Myocyte (in vitro differentiated cells): ENCODE measurements around the gene POLG. TPM values are rescaled to one million over a fixed set of nuclear protein-coding genes. Genes with fewer than 3 reads are reported as not detected.

Source experiments
- DNase-seq: peaks from one replicate; pipeline ENCODE4 v3.0.0-alpha.2; 2012; ENCODE audit warnings: low read depth
- total RNA-seq: library from RNA; depleted of rRNA; stranded (reverse); fragments of >200 nt; gene quantifications from 2 replicates; pipeline ENCODE4 v1.2.3, GENCODE V29; 2014

Gene POLG
- total RNA-seq, 1 donor from 2014 or later: 113 TPM

DNA sequence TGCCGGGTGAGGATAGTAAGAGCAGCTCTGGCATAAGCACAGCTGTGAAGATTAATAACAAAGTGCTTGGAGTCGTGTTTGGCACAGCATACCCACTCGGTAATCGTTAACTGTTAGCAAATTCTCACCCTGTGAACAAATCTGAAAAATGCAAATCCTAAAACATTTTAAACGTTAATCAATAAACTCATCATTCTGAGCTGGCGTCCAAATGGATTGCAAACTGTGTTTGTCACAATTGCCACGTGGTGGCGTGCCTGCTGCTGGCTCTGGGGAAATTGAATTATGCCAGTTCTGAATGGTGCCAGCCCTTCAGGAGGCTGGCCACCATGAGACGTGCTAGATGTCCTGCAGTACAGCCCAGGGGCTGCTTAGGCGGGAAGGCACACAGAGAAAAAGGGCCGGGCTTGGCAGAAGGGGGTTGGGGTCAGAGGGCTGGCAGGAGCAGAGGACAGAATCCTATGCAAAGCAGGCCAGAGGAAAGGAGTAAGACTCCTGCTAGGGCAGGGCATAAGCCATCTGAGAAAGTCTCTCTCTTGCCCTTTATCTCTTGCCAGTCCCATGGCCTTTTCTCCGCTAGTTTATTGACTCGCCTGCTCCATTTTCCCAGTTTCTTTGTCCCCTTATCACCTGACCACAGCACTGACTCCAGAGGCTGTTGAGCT is 22.1 kb upstream of the POLG start:
- peak; percentile 30 for DNase-seq

DNA sequence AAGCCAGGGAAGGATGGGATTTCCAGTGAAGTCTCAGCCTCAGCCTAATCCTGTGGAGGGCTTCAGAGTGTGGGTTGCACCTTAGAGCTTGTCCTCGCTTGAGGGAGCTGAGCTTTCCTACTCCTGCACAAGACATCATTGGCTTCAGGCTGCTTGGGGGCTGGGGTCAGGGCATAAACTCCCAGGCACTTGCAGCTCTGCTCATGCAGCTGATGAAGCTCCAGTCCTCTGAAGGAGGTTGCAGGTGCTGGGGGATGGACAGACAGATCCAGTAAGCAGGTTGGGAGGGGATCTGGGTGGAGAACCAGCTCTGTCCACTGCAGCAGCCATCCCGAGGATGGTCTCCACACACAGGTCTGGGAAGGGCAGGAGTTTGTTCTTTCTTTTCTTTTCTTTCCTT is 19.4 kb upstream of the POLG start:
- no peak for DNase-seq

GRCh38 chr15:89352476-89352875 is 17.9 kb upstream of the POLG start:
- no peak for DNase-seq

- no peak for DNase-seq
These were observed 14.6 kb upstream of the POLG start for GRCh38 chr15:89349206-89349558.

- DNase-seq: no peak
These were observed 12.1 kb upstream of the POLG start for GRCh38 chr15:89346516-89347231.

DNA sequence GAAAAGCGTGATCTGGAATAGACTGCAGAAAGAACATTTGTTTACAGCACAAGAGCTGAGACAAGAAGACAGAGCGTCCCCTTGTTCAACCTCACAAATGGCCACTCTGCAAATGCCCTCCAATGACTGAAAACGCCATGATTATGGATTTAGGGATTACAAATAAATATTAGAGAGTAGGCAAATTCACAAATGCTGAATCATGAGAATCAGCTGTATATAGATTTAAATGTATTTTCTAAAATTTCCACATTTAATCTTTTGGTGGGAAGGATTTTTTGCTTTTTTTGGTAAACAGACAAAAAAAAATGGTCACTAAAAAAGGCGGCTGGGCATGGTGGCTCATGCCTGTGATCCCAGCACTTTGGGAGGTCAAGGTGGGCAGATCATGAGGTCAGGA is 10.6 kb upstream of the POLG start:
- no peak for DNase-seq

- no peak for DNase-seq
These were observed 8.2 kb upstream of the POLG start for GRCh38 chr15:89342840-89343239.

DNA sequence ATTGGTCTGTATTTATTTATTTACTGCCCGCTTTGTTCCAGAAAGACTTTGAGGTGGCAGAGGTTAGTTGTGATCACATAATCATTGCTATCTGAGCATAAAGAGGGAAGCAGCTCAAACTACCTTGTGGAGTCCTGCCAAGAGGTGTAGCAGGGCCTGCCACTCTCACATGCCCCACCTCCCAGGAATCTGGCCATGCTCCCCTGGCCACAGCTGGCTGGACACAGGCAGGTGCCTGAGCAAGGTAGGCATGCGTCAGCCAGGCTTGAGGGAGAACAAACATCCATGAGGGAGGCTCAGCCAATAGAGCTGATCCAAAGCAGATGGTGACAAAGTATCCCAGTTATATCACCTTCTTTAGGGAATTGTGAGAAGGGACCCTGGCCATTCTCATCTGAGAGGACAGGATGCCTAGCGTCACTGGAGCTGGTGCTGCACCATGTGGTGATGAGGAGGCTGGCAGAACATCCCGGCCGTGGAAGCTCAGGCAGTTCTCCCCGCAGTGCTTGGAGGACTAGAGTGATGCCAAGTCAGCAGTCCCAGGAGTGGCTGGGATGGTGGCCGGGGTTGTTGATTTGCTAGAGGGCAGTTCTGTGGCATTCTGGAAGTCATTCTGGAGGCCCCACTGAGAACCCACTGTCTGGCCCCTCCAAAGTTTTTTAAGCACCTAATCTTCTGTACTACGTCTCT is 6.8 kb upstream of the POLG start:
- no peak for DNase-seq

DNA sequence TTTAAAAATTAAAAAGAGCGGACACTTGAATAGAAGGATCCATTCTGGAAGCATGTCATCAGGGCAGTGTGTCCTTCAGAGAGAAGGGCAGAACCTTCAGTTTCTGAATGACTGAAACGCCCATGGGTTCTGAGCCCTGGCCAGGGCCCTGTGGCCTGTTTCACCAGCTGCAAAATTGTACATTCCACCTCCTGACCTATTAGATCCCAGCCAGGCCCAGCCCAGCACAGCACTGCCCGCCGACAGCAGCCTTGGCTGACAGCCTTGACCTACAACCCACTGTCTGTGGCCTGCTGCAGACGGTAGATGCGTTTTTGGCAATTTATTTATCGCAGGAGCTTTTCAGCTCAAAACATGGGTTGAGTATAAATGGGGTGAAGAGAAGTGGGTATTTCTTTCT is 5.9 kb upstream of the POLG start:
- DNase-seq: no peak

DNA sequence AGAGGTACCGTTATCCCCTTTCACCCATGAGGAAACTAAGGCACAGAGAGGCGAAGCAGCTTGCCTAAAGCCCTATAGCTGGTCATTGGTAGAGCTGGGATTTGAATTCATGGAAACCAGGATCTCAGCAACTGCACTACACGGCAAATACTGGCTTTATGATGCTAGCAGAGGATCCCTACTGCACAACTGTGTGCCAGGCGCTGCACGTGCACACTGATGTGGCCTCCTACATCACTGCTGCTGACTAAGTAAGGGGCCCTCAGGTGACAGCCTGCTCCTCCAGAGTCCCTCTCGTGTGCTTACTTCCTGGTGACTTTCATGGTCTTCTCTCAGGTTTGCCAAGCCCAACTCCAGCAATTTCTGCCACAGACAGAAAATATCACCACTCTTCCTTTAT is 3.4 kb upstream of the POLG start:
- DNase-seq: no peak

GRCh38 chr15:89335298-89336041 is 846 bp upstream of the POLG start:
- DNase-seq: no peak

- no peak for DNase-seq
These were observed 590 bp downstream of the POLG start for GRCh38 chr15:89333959-89334509.

GRCh38 chr15:89333011-89333860 is 1.4 kb downstream of the POLG start:
- DNase-seq: no peak

DNA sequence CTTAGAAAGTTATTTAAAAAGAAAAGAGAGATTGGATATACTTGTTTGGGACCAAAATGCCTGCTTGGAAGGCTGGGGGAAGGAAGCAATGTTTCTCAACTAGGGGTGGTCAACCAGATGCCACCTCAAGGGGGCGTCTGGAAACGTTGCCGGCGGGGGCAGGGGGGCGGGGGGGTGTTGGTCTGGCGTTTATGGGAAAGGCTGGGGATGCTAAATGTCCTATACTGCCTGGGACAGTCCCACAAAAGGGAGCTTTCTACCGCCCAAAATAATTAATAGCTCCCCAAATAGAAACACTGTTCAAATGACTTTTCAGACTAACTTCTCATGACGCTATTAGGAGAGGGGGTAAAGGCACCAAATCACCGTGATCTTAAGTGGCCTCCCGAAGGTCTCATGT is 2.2 kb downstream of the POLG start:
- peak; percentile 26 for DNase-seq

DNA sequence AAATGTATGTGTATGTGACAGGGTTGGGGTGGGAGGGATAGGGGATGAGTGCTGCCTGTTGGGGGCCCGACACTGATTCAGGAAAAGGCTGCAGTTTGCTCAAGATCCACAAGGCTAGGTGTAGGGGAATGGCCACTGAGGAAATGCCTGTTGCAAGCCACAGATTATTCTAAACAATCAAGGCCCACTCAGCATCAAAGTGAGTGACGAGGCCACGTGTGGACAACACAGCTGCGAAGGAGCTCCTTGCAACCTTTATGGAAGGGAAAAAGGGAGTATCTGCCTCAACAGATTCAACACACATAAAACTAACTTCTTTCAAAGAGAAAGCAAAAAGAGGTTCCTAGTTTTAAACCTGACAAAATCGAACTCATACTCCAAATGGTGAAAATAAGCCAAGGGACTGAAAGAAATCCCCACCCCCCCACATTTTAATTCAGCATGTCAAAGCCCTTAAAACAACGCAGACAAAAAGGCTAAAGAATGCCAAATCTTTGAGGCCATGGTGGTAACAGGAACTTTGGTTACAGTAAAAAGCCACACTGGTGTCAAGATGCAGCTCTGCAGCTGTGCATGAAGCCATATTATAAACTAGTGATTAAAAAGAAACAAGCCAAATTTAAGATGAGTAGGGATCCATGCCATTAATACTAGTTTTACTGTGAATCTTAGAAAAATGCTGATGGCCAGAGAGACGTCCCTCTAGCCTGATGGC is 3.6 kb downstream of the POLG start:
- DNase-seq: peak; percentile 61

DNA sequence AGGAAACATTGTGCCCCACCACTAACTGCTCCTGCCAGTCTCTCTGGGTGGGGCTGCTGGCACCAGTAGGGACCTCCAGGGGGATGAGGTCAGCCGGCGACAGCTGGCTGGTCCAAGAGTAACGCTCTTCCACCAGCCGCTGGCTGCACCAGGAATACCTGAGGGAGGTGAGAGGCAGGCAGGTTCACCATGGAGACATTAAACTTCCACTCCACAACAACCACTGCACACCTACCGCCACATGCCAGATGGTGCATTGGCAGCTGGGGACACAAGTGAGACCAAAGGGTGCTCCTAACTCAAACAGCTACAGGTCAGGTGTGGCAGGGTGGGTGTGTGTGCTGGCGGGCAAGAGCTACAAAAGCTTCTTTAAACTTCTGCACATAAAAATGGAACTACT is 4.5 kb downstream of the POLG start:
- DNase-seq: peak; percentile 36

GRCh38 chr15:89329329-89330084 is 5.1 kb downstream of the POLG start:
- peak; percentile 49 for DNase-seq

DNA sequence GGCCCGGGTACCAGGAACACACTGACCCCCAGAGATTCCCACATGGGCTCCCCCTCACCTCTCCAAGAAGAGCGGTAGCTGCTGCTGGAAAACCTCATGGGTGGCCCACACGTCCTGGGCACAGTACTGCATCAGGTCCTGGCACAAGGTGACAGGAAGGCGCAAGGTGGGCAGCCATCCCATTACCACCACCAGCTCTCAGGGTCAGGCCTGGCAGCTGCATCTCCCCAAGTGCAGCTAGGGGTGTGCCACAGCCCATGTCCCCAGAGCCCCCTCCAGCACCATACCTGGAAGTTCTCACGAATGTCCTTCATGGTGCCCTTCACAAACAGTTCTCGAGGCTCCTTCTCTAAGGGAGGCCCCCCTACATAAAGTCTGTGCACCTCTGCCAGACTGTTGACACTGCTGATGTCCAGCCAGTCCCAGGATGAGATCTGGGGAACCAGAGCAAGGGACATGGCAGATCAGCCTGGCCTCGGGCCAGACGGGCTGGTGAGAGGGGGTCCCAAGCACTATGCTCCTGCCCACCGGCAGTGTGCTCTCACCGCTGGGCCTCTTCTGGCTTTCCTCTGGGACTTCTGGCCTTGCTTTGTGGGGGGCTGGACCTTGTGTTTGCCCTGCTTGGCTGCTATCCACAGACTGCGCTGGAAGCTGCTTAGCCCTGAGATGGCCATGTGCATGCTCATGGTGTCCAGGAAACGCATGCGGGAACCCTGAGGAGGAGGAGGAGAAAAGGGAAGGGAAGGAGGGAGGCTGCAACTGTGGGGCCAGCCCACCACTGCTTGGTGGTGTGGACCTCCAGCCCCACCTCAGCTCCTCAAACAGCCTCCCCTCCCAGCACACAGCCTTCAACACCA is 6.0 kb downstream of the POLG start:
- no peak for DNase-seq
